ENCODE results near the gene PRIMA1.

PRIMA1 gene

DNA sequence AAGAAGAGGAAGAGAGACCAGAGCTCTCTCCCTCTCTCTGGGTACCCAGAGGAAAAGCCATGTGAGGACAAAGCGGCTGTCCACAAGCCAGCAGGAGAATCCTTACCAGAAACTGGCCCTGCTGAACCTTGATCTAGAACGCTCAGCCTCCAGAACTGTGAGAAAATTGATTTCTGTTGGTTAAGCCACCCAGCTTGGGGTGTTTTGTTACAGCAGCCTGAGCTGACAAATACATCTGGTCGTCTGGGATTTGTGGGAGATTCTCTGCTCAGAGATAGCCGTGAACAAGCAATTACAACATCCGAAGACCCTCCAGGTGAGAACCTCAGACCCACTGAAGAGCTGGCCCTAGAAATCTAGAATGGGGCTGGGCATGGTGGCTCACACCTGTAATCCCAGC, 6.5 kb upstream of the PRIMA1 start:
- DNase-seq = no peak

DNA sequence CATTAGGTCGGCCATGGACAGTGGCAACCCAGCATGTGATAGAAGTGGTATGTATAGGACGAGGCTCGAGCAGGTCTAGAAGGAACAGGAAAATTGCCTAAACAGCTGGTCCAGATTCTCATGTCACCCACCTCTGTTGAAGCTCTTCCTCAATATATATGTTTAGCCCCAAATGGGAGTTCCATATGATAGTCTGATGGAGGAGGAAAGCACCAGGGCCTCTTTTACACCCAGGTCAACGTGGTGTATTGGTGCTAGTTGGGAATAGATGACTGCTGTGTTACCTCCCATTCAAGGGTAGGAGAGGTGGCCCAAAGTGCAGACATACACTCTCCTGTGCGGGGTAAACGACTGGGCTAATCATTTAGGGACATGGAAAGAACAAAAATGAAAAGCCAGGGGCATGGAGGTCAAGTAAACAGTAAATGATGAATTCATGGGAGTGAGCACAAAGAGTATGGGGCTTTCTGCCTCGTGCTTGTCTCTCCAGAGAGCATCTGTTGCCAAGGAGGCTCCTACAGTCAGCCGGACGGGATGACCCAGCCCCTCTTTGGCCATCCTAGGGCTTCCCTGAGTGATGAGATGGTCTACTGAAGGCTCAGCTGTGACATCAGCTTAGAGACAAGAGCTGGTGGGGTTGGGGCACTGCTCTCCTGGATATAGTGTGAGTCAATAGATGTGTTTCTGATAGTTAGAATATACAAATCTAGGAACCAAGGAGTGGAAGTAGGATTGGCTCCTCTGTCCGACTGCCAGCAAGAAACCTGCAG, 5.5 kb upstream of the PRIMA1 start:
- no peak for DNase-seq

DNA sequence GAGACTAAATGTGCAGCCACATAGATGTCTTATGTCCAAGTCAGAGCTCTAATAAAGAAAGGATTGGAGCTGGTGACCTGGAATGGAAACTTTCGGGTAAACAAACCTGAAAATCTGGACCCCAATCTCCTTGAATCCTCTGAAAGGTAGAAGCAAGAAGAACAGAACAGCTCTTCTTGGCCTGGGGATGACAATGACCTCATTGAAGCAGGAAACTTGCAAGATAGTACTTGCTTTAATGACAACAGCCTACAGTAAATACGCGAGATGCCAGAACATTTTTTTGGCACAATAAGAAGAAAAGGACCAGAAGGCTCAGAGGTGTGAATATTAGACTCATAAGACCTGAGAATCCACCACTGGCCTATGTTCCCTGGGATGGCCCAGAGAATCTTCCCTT, 4.1 kb upstream of the PRIMA1 start:
- no peak for DNase-seq

DNA sequence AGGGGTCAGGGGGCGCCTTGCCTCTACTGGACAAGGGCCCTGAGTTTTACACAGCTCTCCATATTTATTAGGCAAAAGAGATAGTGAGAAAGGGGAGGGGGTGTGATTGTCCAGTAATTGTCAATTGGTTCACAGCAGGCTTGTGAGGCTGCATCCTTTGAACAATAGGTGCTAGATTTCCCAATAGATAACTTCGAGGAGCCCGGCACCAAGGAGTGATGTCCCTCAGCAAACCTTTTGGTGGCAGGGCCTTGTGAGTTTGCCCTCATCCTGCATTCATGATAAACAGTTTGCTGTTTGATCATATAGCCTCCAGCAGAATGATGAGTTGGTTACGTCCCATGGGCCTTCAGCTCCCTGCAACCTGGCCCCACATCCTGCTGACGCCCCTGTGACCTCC, 2.7 kb upstream of the PRIMA1 start:
- no peak for DNase-seq

DNA sequence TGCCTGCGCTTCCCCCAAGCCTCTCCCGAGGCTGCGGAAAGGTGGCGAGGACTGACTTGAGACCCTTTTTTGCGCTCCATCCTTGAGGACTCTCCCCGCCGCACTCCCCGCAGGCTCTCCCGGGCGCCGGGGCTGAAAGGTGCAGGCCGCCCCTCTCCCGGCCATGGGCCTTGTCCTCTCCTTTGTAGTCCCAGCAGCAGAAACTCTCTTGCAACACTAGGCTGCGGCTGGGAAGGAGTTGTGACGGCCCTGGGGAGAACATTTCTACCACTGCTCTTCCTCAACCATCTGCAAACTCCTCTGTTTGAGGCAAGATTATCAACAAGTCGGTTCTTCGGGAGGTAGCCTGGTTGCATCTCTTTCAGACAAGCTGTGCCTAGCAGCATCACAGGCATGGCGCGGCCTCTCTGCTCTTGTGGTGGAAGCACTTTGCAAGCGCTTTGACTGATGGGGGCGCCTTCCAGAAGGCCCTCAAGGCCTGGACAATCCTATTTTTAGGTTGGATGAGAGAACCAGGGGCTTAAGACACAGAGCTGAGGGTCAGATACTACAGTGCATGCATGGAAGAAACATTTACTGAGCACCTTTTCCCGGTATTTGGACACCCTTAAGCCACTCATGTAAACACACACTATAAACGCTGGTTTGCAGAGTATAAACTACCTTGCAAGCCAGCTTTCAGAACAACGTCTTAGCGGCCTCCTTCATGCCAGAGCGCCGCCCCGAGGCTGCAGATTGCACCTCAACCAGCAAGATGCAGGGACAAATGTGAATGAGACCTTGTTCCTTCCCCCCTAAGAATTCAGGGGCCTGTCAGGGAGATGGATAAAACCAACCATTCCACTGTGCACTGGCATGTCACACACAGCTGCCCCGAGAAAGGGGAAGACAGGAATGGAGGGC, 1.2 kb upstream of the PRIMA1 start:
- DNase-seq = no peak

DNA sequence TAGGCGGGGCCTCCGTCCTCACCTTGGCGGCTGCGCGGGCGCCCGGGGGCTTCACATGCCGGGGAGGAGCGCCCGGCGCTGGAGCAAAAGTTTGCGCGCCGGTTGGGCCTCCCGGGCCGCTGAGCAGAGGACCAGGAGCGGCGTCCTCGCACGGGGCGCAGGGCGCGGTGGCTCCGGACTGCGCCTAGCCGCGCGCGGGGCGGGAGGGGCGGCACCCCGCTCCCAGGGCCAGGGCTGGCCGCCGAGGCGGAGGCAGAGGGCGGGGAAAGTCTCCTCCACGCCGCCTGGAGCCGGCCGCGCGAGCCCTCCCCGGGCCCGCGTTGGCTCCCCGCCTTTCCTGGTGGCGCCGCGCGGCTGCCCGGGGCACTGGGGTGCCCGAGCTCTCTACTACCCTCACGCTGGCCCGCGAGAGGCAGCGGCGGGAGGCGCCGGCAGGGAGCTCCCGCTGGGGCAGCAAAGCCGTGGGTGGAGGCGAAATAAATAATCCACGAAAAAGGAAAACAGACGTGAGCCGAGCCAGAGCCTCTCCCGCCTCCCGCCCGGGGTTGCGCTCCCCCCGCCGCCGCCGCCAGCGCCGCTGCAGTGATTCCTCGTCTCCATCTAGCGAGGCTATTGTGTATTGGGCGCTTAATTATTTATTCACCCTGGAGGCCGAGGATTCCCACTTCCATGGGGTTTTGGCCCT, 400 bp upstream of the PRIMA1 start:
- peak; percentile 86 for DNase-seq

DNA sequence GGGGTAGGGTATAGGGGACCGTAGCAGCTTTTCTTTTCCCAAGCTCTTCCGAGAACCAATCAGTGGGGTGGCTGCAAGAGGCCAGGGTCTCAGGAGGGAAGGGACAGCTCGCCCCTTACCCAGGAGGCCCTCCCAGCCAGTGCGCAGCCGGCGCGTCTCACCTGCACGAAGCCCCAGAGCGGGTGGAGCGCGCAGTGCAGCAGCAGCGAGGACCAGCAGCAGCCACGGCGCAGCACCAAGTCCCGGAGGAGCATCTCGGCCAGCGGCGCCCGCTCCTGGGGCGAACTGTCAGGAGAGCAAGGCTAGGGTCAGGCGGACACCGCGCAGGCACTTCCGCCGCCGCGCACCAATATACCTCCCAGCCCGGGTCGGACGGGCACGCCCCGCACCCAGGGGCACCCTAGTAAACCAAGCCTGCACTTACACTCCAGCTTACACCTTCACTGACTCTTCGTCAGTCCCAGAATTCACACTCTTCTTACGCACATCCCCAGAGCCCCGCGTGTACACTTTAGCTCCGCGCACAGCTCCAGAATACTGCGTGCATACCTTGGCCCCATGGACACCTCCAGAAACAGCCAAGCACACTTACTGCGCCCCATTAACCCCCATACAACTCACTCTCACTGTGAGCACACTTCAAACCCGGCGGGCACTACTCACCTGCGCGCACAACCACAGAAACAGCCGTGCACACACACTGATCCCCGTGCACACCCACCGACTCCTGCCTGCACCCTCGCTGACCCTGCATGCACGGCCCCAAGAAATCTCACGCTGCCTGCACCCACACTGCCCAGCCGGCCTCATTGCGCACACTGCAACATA, 606 bp downstream of the PRIMA1 start:
- DNase-seq = peak; percentile 60

DNA sequence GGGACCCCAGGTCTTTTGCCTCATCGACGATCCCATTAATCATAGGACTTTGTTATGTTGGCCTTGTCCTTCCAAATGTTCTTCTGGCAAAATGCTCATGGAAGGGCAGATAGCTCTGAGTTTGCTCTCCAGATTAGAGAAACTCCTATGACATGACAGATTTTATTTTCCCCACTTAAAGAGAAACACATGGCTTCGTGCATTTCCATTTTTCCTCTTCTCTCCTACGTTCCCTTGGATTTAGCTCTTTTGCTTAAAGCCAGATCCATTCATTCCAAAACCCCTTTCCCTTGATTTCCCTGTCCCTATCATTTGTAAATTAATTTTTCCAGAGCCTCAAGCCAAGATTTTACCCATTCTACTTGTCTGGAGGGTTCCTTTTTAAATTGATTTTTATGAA, 2.9 kb downstream of the PRIMA1 start:
- no peak for DNase-seq

DNA sequence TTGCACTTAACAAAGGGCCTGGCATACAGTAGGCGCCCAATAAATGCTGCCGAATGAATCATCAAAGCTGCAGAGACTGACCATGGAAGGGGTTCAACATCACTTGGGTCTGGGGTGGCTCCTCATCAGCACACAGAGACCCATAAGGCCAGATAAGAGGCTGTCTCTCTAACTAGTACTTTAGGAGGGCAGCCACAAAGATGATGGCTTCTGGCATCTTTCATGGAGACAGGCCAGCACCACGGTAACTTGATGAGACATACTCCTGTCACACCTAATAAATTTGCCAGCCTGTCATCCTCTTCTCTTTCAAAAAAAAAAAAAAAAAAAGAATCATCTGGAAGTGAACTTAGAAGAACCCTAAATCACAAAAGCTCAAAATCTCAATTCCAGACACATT, 3.4 kb downstream of the PRIMA1 start:
- DNase-seq = no peak

DNA sequence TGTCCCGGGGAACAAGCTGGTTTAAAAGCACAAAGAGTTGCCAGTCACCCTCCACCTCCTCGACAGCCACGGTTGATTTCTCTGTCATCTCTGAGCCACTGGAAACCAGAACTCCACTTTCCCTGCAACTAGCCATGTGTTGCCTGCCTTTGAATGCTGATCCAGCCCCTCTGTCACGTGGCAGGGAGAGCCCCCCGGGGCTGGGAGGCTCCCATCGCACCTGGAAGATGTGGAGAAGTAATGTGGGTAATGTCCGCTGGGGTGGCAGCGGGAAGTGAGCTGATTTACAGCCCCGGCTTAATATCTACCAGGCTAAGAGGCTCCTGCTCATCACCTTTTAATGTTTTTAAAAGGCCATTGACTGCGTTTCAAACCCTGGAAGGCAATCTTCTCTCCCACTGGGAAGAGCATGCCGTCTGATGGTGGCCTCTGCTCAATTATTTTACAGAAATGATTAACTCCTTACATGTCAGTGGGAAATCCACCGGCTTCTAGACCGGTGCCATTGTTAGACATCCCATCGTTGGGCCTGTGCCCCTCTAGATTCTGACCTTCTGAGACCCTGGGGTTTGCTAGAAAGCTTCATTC, 7.4 kb downstream of the PRIMA1 start:
- DNase-seq = no peak

DNA sequence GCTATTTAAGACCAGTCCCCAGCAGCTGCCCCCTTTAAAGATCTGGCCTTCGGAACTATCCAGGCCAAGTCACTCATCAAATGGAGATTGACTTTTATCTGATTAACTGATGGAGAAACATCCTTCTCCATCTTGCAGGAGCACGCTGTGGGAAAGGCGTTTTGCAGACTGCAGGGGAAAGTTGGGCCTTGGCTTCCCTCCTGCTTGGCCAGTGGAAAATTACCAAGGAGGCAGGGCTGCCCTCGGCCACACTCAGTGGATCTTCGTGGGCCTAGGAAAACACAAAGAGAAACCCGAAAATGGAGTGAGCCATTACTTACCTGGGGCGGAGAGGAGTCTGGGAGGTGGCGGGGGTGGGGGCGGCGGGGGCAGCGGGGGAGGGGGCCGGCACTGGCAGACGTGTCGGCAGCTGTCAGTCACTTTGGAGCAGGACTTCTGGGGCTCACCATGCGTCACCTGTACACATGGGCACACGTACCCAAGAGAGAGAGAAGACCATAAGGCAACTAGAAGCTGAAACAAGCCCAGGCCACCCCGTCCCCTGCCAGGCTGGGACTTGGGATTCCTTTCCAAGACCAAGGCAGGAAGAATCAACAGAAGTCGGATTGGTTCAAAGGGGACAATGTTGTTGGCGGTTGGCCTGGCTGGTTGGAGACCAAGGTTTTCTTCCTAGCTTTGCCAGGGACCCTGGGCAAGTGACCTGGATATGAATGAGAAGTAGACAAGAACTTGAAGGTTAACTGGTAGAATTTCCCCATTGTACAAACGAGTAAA, 9.2 kb downstream of the PRIMA1 start:
- DNase-seq = no peak

DNA sequence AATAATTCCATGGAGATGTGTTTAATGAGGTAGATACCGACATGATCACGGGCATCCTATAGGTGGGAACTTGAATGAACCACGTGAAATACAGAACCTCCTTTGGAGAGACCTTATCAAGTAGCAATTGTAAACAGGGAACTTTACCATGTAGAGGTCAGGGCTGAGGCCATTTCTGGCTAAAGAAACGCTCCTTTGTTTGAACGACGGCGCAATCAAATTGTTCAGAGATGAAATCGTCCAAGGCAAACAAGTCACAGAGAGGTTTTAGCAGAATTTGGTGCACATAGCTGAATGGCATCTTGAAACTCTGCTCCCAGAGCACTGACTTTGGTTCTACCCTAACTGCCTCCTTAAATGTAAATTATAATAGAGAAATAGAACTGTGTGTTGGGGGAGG, 9.8 kb downstream of the PRIMA1 start:
- DNase-seq = no peak

DNA sequence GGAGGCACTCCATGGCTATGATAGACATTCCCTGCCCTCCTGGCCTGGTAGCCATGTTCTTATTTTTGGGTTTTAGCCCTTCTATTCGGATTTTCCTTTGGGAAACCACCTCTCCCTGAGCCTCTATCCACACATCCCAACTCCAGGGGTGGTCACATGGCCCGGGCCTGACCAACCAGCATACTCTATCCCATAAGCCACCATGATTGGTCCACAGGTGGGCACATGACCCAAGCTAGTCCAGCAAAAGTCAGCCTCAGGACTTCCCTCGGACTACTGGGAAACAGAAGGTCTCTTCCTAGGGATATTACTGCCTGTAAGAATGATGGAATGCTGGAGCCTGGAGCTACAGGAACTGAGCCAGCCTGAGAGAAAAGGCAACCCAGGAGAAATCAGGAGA, 12.5 kb downstream of the PRIMA1 start:
- no peak for DNase-seq

DNA sequence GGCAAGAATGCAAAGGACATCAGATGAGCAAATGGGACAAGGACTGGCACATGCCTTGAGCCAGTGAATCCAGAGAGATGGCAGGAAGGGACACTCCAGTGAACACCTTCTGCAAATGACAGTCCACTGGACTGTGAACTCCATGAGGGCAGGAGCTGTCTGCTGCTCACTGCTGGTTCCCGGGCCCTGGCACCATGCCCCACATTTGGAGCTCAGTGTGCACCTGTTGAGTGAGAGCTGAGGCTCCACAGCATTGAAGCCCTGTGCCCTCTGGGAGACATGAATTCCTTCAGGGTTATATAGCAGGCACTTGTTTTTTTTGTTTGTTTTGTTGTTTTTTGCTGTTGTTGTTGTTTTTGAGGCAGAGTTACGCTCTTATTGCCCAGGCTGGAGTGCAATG, 13.1 kb downstream of the PRIMA1 start:
- DNase-seq = no peak

DNA sequence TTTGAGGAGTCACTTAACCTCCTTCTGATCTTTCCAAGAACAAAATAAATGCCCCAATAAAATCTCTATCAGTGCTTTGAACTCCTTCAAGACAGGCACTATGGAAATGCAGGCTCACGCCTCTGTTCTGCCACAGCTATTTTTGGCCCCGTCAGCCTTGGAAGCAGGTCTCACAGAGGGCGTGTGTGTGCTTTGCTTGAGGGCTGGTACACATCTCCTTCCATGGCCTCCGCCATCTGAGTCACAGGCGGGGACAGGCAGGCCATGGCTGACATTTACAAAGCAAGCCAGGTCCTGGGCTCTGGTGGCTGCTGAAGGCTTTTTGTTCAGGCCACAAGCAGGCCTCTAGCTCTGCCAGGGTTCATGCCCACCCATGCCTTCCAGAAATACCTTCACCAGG, 16.0 kb downstream of the PRIMA1 start:
- no peak for DNase-seq

DNA sequence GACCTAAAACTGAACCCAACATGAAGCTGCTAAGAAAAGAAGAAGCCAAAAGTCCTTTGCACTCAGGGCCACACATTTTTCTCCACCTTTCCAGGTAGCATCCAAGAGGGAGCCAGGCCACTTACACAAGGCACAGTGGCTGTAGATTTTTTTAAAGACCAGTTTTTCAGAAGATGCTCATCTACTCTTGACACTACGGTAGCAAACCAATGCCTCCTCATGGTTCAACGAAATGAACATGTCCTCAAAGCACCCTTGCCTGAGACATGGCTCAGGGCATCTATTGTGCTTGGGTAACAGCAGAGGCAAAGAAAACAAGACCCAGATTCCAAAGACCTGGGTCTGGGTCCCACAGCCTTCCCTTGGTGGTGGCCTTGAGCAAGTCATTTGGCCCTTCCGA, 22.3 kb downstream of the PRIMA1 start:
- no peak for DNase-seq

DNA sequence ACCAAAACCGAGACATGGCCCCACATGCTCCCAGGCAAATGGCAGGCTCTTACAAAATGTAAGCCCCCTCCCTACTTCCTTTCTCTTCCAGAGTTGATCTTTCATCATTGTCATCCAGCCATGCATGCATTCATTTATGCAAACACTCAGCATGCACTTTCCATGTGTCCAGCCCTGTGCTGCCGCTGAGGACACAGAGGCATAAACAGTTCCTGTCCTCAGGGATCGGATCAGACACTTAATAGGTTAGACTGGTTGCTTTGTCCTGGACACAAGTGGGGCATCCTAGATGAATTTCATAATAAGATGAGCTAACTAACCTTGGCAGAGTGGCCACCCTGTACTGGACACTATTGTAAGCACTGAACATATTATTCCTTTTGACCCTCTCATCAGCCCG, 23.1 kb downstream of the PRIMA1 start:
- peak; percentile 87 for DNase-seq

DNA sequence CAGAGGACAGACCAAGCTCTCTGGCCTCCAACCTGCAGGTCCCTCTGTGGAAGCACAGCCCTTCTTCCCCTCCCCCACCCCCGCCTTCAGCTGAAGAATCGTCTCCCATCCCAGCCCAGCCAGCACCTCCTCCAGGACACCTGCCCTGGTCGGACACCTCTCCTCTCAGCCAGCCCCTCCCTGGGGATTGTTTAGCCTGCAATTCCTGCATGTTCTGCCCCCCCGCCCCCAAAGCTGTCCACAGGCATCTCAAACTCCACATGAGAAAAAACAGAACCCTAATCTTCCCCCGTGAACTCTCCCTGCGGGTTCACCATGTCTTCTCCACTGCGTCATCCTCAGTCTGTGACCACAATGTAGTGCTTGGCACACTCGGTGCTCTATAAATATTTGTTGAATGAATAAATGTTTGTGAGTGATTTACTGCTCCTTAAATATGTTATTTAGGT, 24.1 kb downstream of the PRIMA1 start:
- DNase-seq = no peak

DNA sequence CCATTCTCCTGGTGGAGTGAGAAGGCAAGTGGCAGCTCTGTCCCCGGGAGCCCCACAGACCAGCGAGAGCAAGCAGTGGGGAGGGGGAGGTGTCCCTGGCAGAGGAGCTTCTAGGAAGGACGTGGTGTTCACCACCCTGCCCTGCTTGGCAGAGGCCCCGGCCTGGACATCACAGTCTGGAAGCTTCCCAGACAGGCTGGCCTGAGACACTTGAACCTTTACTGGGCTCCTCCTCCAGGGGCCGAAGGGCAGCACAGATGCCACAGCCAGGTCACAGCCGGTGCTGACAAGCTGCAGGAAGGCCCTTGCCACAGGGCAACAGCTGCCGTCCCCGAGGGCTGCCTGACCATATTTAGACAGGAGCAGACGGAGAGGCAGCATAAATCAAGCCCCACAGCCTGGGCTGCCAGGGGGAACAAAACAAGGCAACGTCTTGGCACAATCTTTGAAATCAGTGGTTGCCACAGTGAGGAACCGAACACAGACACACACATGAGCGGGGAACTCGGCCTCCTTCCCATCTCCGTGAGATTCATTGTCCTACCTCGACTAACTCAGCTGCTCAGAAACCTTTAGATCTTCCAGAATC, 28.5 kb downstream of the PRIMA1 start:
- peak; percentile 71 for DNase-seq

DNA sequence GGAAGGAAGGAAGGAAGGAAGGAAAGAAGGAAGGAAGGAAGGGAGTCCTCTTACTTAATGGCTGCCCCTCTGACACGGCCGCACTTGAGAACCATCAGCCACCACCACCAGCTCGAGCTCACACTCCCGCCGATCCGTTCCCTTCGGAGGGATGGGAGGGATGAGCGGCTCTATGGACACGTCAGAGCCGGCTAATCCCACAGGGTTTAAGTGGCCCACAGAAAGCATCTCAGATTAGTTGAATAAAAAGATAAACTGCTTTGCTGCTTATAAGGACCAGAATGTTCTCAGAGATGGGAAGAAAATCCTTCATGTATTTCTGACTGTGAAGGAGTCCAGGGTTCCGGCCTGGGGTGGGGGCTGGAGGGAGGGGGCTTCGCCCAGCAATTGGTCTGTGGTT, 31.1 kb downstream of the PRIMA1 start:
- DNase-seq = no peak

DNA sequence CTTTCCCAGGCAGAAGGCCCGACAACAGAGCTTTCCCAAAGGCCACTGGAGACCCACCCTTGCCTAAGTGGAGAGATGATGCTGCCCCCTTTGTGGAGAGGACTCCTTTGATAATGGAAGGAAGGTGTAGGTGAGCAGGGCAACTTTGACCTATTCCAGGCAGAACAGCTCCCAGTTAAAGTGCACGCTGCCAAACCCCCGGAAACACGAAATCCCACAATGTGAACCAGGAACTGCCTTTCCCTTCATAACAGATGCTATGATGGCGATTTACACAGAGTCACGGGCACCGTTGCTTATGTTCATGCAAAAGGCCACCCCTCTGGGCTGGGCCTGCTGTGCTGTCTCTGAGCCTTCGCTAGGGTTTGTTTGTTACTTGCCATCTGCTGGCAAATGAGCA, 34.6 kb downstream of the PRIMA1 start:
- no peak for DNase-seq
